GM12878 (cell line): Measurements from ENCODE around the gene LSAMP. TPM values are rescaled to one million over a fixed set of nuclear protein-coding genes. Genes with fewer than 3 reads are reported as not detected.

Experiments used
- ATAC-seq: fragments of 200-7000 bp; cut with Tn5 transposase; 3 replicates; pipeline ENCODE4 v1.9.1; 2020; ENCODE audit warnings: mild to moderate bottlenecking, moderate library complexity
- BruUV-seq: library from RNA; stranded (reverse); fragments of 400-500 nt; replicated peaks from 2 replicates; lab custom pipeline; 2021; lab: Mats Ljungman, UMichigan
- CTCF ChIA-PET: fragments of 300-600 bp; sonication (Branson Sonifier 250); formaldehyde crosslinking; extraction: SDS; loops from one replicate; lab custom pipeline; 2021; ENCODE audit warnings: inconsistent platforms; lab: Yijun Ruan, JAX
- POLR2A ChIA-PET: fragments of 350-600 bp; formaldehyde crosslinking; extraction: SDS; loops from one replicate; lab custom pipeline; 2021; ENCODE audit warnings: inconsistent platforms; lab: Charles Lee
- RAD21 ChIA-PET: fragments of 300-600 bp; sonication (Branson Sonifier 250); formaldehyde crosslinking; loops from one replicate; lab custom pipeline; 2023; ENCODE audit warnings: antibody characterized with exemption; ENCODE audit not compliant: unreplicated experiment; lab: Charles Lee
- SMC1A ChIA-PET: fragments of 300-600 bp; sonication (Branson Sonifier 250); formaldehyde crosslinking; loops from one replicate; lab custom pipeline; 2023; ENCODE audit not compliant: unreplicated experiment, uncharacterized antibody; lab: Charles Lee
- DNase-seq: peaks from one replicate; pipeline ENCODE4 v3.0.0-alpha.2; 2011; ENCODE audit warnings: low read depth, low spot score
- FAIRE-seq: peaks from 3 replicates; lab custom pipeline; 2011; peaks lifted over from hg19 to GRCh38; lab: Jason Lieb, UNC
- H2AFZ ChIP-seq: 2 replicates; pipeline ENCODE4 v1.6.0; 2011; ENCODE audit warnings: low read depth, low read length, control low read depth; ENCODE audit not compliant: control insufficient read depth
- H3K27ac ChIP-seq: 2 replicates; pipeline ENCODE4 v1.5.1; 2011; ENCODE audit warnings: control low read depth; ENCODE audit not compliant: control insufficient read depth, insufficient read depth
- H3K27me3 ChIP-seq, 2 experiments: replicated peaks in 1 of 2; 2 replicates each; pipeline versions ENCODE4 v1.6.0 to v1.6.1; 2011; ENCODE audit warnings: low read length in 1 of 2; ENCODE audit not compliant: control insufficient read depth in 2 of 2, insufficient read depth in 2 of 2
- H3K36me3 ChIP-seq, 2 experiments: 2 replicates each; pipeline ENCODE4 v1.5.1; 2011; ENCODE audit warnings: low read length in 1 of 2; ENCODE audit not compliant: control insufficient read depth in 2 of 2, insufficient read depth in 2 of 2
- H3K4me1 ChIP-seq: 2 replicates; pipeline ENCODE4 v1.6.1; 2011; ENCODE audit warnings: mild to moderate bottlenecking, low read length, moderate library complexity, mixed read lengths; ENCODE audit not compliant: control insufficient read depth, insufficient read depth
- H3K4me2 ChIP-seq: 2 replicates; pipeline ENCODE4 v1.6.0; 2011; ENCODE audit warnings: control low read depth; ENCODE audit not compliant: control insufficient read depth, insufficient read depth
- H3K4me3 ChIP-seq: fragments of 200-600 bp; sonication (generic); 2 replicates; pipeline ENCODE4 v1.5.1; 2016
- H3K79me2 ChIP-seq: 2 replicates; pipeline ENCODE4 v1.6.0; 2011; ENCODE audit warnings: low read length; ENCODE audit not compliant: control insufficient read depth, insufficient read depth
- H3K9ac ChIP-seq: 2 replicates; pipeline ENCODE4 v1.8.0; 2011; ENCODE audit warnings: low read length, control low read depth, mixed read lengths; ENCODE audit not compliant: control insufficient read depth, insufficient read depth
- H3K9me3 ChIP-seq: replicated peaks from 3 replicates; pipeline ENCODE4 v1.5.1; 2011; ENCODE audit warnings: mild to moderate bottlenecking, low read length; ENCODE audit not compliant: control insufficient read depth, insufficient read depth
- H4K20me1 ChIP-seq: 2 replicates; pipeline ENCODE4 v1.6.0; 2011; ENCODE audit not compliant: control insufficient read depth, insufficient read depth
- ATF7 ChIP-seq: fragments of 450-650 bp; IDR thresholded peaks from 2 replicates; pipeline ENCODE4 v1.6.1; 2016; ENCODE audit warnings: low read depth, mild to moderate bottlenecking
- BRCA1 ChIP-seq: IDR thresholded peaks from 2 replicates; pipeline ENCODE4 v1.6.1; 2011; ENCODE audit warnings: low read depth, low read length, improper control_type of control experiment
- IRF3 ChIP-seq: fragments of 450-650 bp; IDR thresholded peaks from 2 replicates; pipeline ENCODE4 v1.6.1; 2014; ENCODE audit warnings: mild to moderate bottlenecking
- SIN3A ChIP-seq: IDR thresholded peaks from 2 replicates; pipeline ENCODE4 v1.6.1; 2012; ENCODE audit warnings: low read depth, low read length, improper control_type of control experiment
- SREBF2 ChIP-seq: IDR thresholded peaks from 2 replicates; pipeline ENCODE4 v1.6.1; 2012; ENCODE audit warnings: mild to moderate bottlenecking, low read length
- ZBED1 ChIP-seq: IDR thresholded peaks from 2 replicates; pipeline ENCODE4 v1.6.1; 2016; ENCODE audit warnings: borderline replicate concordance
- WGBS: methylation state at CpG from one replicate; pipeline ENCODE4 v1.1.6; 2016; ENCODE audit warnings: low lambda C conversion rate; ENCODE audit not compliant: insufficient replicate concordance, insufficient coverage; ENCODE audit errors: missing lambda C conversion rate; 5-methylcytosine and 5-hydroxymethylcytosine counted together
- in situ Hi-C: fragments of 300-500 bp; cut with MboI; formaldehyde crosslinking; loops from 9 replicates; pipeline ENCODE4 v1.14.3; 2018; ENCODE audit warnings: mixed read lengths
- intact Hi-C: fragments of 100-400 bp; cut with micrococcal nuclease; formaldehyde crosslinking; loops from one replicate; pipeline ENCODE4 v1.14.2; 2022; ENCODE audit not compliant: unreplicated experiment
- polyA plus RNA-seq, 11 experiments: library from polyadenylated mRNA; depleted of rRNA in 4 of 11; unstranded in 6 of 11; stranded (reverse) in 5 of 11; fragments of >200 nt; fragmentation: Nextera tagmentation in 4 of 11; fragmentation: Illumina TruSeq in 1 of 11; extraction: Ambion mirVana in 4 of 11; extraction: Trizol in 1 of 11; gene quantifications; 1 replicate in 1 of 11; 2 replicates in 10 of 11; pipeline versions ENCODE4 v1.2.1 to v1.2.3, GENCODE V29; 2011 to 2016; ENCODE audit warnings: inconsistent platforms in 2 of 11, missing spikeins in 2 of 11, low read depth in 1 of 11
- total RNA-seq, 4 experiments: library from RNA; depleted of rRNA in 3 of 4; stranded (reverse); fragments of >200 nt in 3 of 4; fragmentation: Illumina TruSeq in 1 of 4; extraction: Trizol in 1 of 4; gene quantifications; 2 replicates each; pipeline versions ENCODE4 v1.2.1 to v1.2.3, GENCODE V29; 2013 to 2021

The LSAMP gene
- total and polyA plus RNA-seq, 10 of the 15 experiments (the other 5 are each of a cell fraction or from before 2014, with no cell fraction given) = 2.0 to 12.7 (median 6.5) TPM

GRCh38 chr3:115808244-115808643, 637.0 kb downstream of the LSAMP start (continued):
- TF ChIP-seq BRCA1 (no peak), SIN3A (no peak)

- no peaks in the 10 kb centered on the region for H3K79me2 ChIP-seq
- H3K4me1 ChIP-seq = no peaks in the 10 kb centered on the region
- DNase-seq (no peak), FAIRE-seq (no peak), ATAC-seq (no peak)
- no peaks in the 10 kb centered on the region; a peak in 2 of 4 replicates for H3K27me3 ChIP-seq
- H3K36me3 ChIP-seq = no peaks in the 10 kb centered on the region
- TF ChIP-seq ATF7 (no peak), IRF3 (no peak), SREBF2 (no peak), ZBED1 (no peak)
- H3K4me2 ChIP-seq = no peak overlapping the region
- no peaks in the 10 kb centered on the region for H4K20me1 ChIP-seq
- ChIA-PET RAD21 (no interaction called here), SMC1A (no interaction called here), POLR2A (interaction anchor here (0.6 kb wide), 1 partner anchor 88 kb away, joined by 5 read pairs; no protein-coding TSS in a partner anchor), CTCF (no interaction called here)
- no TSS peak for BruUV-seq
- H3K9me3 ChIP-seq = no peaks in the 10 kb centered on the region
- no peak overlapping the region for H3K4me3 ChIP-seq
- WGBS = 10% methylated on average over 4 of the region's 4 CpGs
- intact Hi-C loops (no loop called here), in situ Hi-C loops (loop anchor here (25.0 kb wide), 1 partner anchor 969 kb away; no protein-coding TSS in a partner anchor)
- H3K27ac ChIP-seq = no peak overlapping the region
- no peak overlapping the region for H2AFZ ChIP-seq
- H3K9ac ChIP-seq = no peak overlapping the region
These were observed 638.8 kb downstream of the LSAMP start for GRCh38 chr3:115806501-115806900.
